ENCODE measurements around the gene ATG2A.

Gene ATG2A

GRCh38 chr11:64885367-64886286, 31.4 kb downstream of the ATG2A start:
- DNase-seq (ENCODE audit: low spot score): no peak

GRCh38 chr11:64884019-64884418, 33.0 kb downstream of the ATG2A start:
- no peak for DNase-seq (ENCODE audit: low spot score)

GRCh38 chr11:64883575-64883974, 33.4 kb downstream of the ATG2A start:
- DNase-seq (ENCODE audit: low spot score): no peak

GRCh38 chr11:64882243-64882642, 34.8 kb downstream of the ATG2A start:
- no peak for DNase-seq (ENCODE audit: low spot score)

GRCh38 chr11:64881476-64881875, 35.5 kb downstream of the ATG2A start:
- no peak for DNase-seq (ENCODE audit: low spot score)

- no peak for DNase-seq (ENCODE audit: low spot score)
Measured at GRCh38 chr11:64880240-64881001, 36.6 kb downstream of the ATG2A start.

- DNase-seq (ENCODE audit: low spot score): peak; percentile 57
Measured at GRCh38 chr11:64879244-64879900, 37.6 kb downstream of the ATG2A start.

GRCh38 chr11:64878494-64879243, 38.3 kb downstream of the ATG2A start, which contains the start of gene EHD1:
TSS of gene EHD1 (minus strand) at chr11:64878621. CDS start at chr11:64878464, 157 bp downstream.
- peak; percentile 98 for DNase-seq (ENCODE audit: low spot score)

GRCh38 chr11:64878223-64878493, 38.9 kb downstream of the ATG2A start:
- DNase-seq (ENCODE audit: low spot score): no peak

- DNase-seq (ENCODE audit: low spot score): no peak
Measured at GRCh38 chr11:64877390-64878222, 39.4 kb downstream of the ATG2A start.

GRCh38 chr11:64876835-64877341, 40.1 kb downstream of the ATG2A start:
- DNase-seq (ENCODE audit: low spot score): no peak

GRCh38 chr11:64876229-64876750, 40.7 kb downstream of the ATG2A start:
- peak; percentile 86 for DNase-seq (ENCODE audit: low spot score)

GRCh38 chr11:64875369-64876228, 41.4 kb downstream of the ATG2A start:
- no peak for DNase-seq (ENCODE audit: low spot score)

GRCh38 chr11:64874308-64875240, 42.4 kb downstream of the ATG2A start:
- DNase-seq (ENCODE audit: low spot score): peak; percentile 91

- DNase-seq (ENCODE audit: low spot score): no peak
Measured at GRCh38 chr11:64872790-64873488, 44.1 kb downstream of the ATG2A start.

GRCh38 chr11:64871492-64871891, 45.5 kb downstream of the ATG2A start:
- DNase-seq (ENCODE audit: low spot score): no peak

- DNase-seq (ENCODE audit: low spot score): no peak
Measured at GRCh38 chr11:64870893-64871466, 46.0 kb downstream of the ATG2A start.
